GM12878 (cell line): ENCODE measurements around the gene ZCCHC2. TPM values are rescaled to one million over a fixed set of nuclear protein-coding genes. Genes with fewer than 3 reads are reported as not detected.

Experiments
- ATAC-seq: fragments of 200-7000 bp; cut with Tn5 transposase; 3 replicates; pipeline ENCODE4 v1.9.1; 2020; ENCODE audit warnings: mild to moderate bottlenecking, moderate library complexity
- BruUV-seq: library from RNA; stranded (reverse); fragments of 400-500 nt; replicated peaks from 2 replicates; lab custom pipeline; 2021; lab: Mats Ljungman, UMichigan
- CTCF ChIA-PET: fragments of 300-600 bp; sonication (Branson Sonifier 250); formaldehyde crosslinking; extraction: SDS; loops from one replicate; lab custom pipeline; 2021; ENCODE audit warnings: inconsistent platforms; lab: Yijun Ruan, JAX
- POLR2A ChIA-PET: fragments of 350-600 bp; formaldehyde crosslinking; extraction: SDS; loops from one replicate; lab custom pipeline; 2021; ENCODE audit warnings: inconsistent platforms; lab: Charles Lee
- RAD21 ChIA-PET: fragments of 300-600 bp; sonication (Branson Sonifier 250); formaldehyde crosslinking; loops from one replicate; lab custom pipeline; 2023; ENCODE audit warnings: antibody characterized with exemption; ENCODE audit not compliant: unreplicated experiment; lab: Charles Lee
- SMC1A ChIA-PET: fragments of 300-600 bp; sonication (Branson Sonifier 250); formaldehyde crosslinking; loops from one replicate; lab custom pipeline; 2023; ENCODE audit not compliant: unreplicated experiment, uncharacterized antibody; lab: Charles Lee
- DNase-seq: peaks from one replicate; pipeline ENCODE4 v3.0.0-alpha.2; 2011; ENCODE audit warnings: low read depth, low spot score
- FAIRE-seq: peaks from 3 replicates; lab custom pipeline; 2011; peaks lifted over from hg19 to GRCh38; lab: Jason Lieb, UNC
- H2AFZ ChIP-seq: 2 replicates; pipeline ENCODE4 v1.6.0; 2011; ENCODE audit warnings: low read depth, low read length, control low read depth; ENCODE audit not compliant: control insufficient read depth
- H3K27ac ChIP-seq: 2 replicates; pipeline ENCODE4 v1.5.1; 2011; ENCODE audit warnings: control low read depth; ENCODE audit not compliant: control insufficient read depth, insufficient read depth
- H3K27me3 ChIP-seq, 2 experiments: replicated peaks in 1 of 2; 2 replicates each; pipeline versions ENCODE4 v1.6.0 to v1.6.1; 2011; ENCODE audit warnings: low read length in 1 of 2; ENCODE audit not compliant: control insufficient read depth in 2 of 2, insufficient read depth in 2 of 2
- H3K36me3 ChIP-seq, 2 experiments: 2 replicates each; pipeline ENCODE4 v1.5.1; 2011; ENCODE audit warnings: low read length in 1 of 2; ENCODE audit not compliant: control insufficient read depth in 2 of 2, insufficient read depth in 2 of 2
- H3K4me1 ChIP-seq: 2 replicates; pipeline ENCODE4 v1.6.1; 2011; ENCODE audit warnings: mild to moderate bottlenecking, low read length, moderate library complexity, mixed read lengths; ENCODE audit not compliant: control insufficient read depth, insufficient read depth
- H3K4me2 ChIP-seq: 2 replicates; pipeline ENCODE4 v1.6.0; 2011; ENCODE audit warnings: control low read depth; ENCODE audit not compliant: control insufficient read depth, insufficient read depth
- H3K4me3 ChIP-seq: fragments of 200-600 bp; sonication (generic); 2 replicates; pipeline ENCODE4 v1.5.1; 2016
- H3K79me2 ChIP-seq: 2 replicates; pipeline ENCODE4 v1.6.0; 2011; ENCODE audit warnings: low read length; ENCODE audit not compliant: control insufficient read depth, insufficient read depth
- H3K9ac ChIP-seq: 2 replicates; pipeline ENCODE4 v1.8.0; 2011; ENCODE audit warnings: low read length, control low read depth, mixed read lengths; ENCODE audit not compliant: control insufficient read depth, insufficient read depth
- H3K9me3 ChIP-seq: replicated peaks from 3 replicates; pipeline ENCODE4 v1.5.1; 2011; ENCODE audit warnings: mild to moderate bottlenecking, low read length; ENCODE audit not compliant: control insufficient read depth, insufficient read depth
- H4K20me1 ChIP-seq: 2 replicates; pipeline ENCODE4 v1.6.0; 2011; ENCODE audit not compliant: control insufficient read depth, insufficient read depth
- ATF7 ChIP-seq: fragments of 450-650 bp; IDR thresholded peaks from 2 replicates; pipeline ENCODE4 v1.6.1; 2016; ENCODE audit warnings: low read depth, mild to moderate bottlenecking
- CBX5 ChIP-seq: sonication (generic); IDR thresholded peaks from 2 replicates; pipeline ENCODE4 v1.6.1; 2016; ENCODE audit warnings: low read depth, moderate library complexity, mild to moderate bottlenecking, inconsistent platforms
- ESRRA ChIP-seq: IDR thresholded peaks from 2 replicates; pipeline ENCODE4 v1.6.1; 2012; ENCODE audit warnings: mild to moderate bottlenecking, low read length, improper control_type of control experiment
- HCFC1 ChIP-seq: fragments of 150-350 bp; IDR thresholded peaks from 2 replicates; pipeline ENCODE4 v1.6.1; 2014; ENCODE audit warnings: low read length
- IKZF1 ChIP-seq: fragments of 450-650 bp; conservative IDR thresholded peaks from 2 replicates; pipeline ENCODE4 v1.6.1; 2017; ENCODE audit warnings: antibody characterized with exemption, mild to moderate bottlenecking
- MLLT1 ChIP-seq: fragments of 450-650 bp; IDR thresholded peaks from 2 replicates; pipeline ENCODE4 v1.6.1; 2016; ENCODE audit warnings: mild to moderate bottlenecking
- NBN ChIP-seq: fragments of 450-650 bp; IDR thresholded peaks from 2 replicates; pipeline ENCODE4 v1.6.1; 2016
- NFIC ChIP-seq: IDR thresholded peaks from 2 replicates; pipeline ENCODE4 v1.6.1; 2012; ENCODE audit warnings: low read depth, mild to moderate bottlenecking, inconsistent platforms, low read length, moderate library complexity
- NR2C2 ChIP-seq: IDR thresholded peaks from 2 replicates; pipeline ENCODE4 v1.6.1; 2011; ENCODE audit warnings: borderline replicate concordance, low read depth; ENCODE audit not compliant: control insufficient read depth, insufficient read length
- POU2F2 ChIP-seq: IDR thresholded peaks from 3 replicates; pipeline ENCODE4 v1.6.1; 2011; ENCODE audit warnings: low read depth, mild to moderate bottlenecking, low read length, borderline replicate concordance
- RUNX3 ChIP-seq: IDR thresholded peaks from 2 replicates; pipeline ENCODE4 v1.6.1; 2012; ENCODE audit warnings: low read length, inconsistent platforms
- TAF1 ChIP-seq: IDR thresholded peaks from 2 replicates; pipeline ENCODE4 v1.6.1; 2011; ENCODE audit warnings: mild to moderate bottlenecking, low read depth, low read length, borderline replicate concordance
- ZNF622 ChIP-seq: fragments of 450-650 bp; IDR thresholded peaks from 2 replicates; pipeline ENCODE4 v1.6.1; 2017; ENCODE audit warnings: mild to moderate bottlenecking, inconsistent platforms
- WGBS: methylation state at CpG from one replicate; pipeline ENCODE4 v1.1.6; 2016; ENCODE audit warnings: low lambda C conversion rate; ENCODE audit not compliant: insufficient replicate concordance, insufficient coverage; ENCODE audit errors: missing lambda C conversion rate; 5-methylcytosine and 5-hydroxymethylcytosine counted together
- in situ Hi-C: fragments of 300-500 bp; cut with MboI; formaldehyde crosslinking; loops from 9 replicates; pipeline ENCODE4 v1.14.3; 2018; ENCODE audit warnings: mixed read lengths
- intact Hi-C: fragments of 100-400 bp; cut with micrococcal nuclease; formaldehyde crosslinking; loops from one replicate; pipeline ENCODE4 v1.14.2; 2022; ENCODE audit not compliant: unreplicated experiment
- polyA plus RNA-seq, 11 experiments: library from polyadenylated mRNA; depleted of rRNA in 4 of 11; unstranded in 6 of 11; stranded (reverse) in 5 of 11; fragments of >200 nt; fragmentation: Nextera tagmentation in 4 of 11; fragmentation: Illumina TruSeq in 1 of 11; extraction: Ambion mirVana in 4 of 11; extraction: Trizol in 1 of 11; gene quantifications; 1 replicate in 1 of 11; 2 replicates in 10 of 11; pipeline versions ENCODE4 v1.2.1 to v1.2.3, GENCODE V29; 2011 to 2016; ENCODE audit warnings: inconsistent platforms in 2 of 11, missing spikeins in 2 of 11, low read depth in 1 of 11
- total RNA-seq, 4 experiments: library from RNA; depleted of rRNA in 3 of 4; stranded (reverse); fragments of >200 nt in 3 of 4; fragmentation: Illumina TruSeq in 1 of 4; extraction: Trizol in 1 of 4; gene quantifications; 2 replicates each; pipeline versions ENCODE4 v1.2.1 to v1.2.3, GENCODE V29; 2013 to 2021
- TF ChIP-seq, protein P1 (sequence below): IDR thresholded peaks from 2 replicates; pipeline ENCODE4 v1.6.1; 2012; ENCODE audit warnings: low read depth, low read length, improper control_type of control experiment
- TF ChIP-seq, protein P2 (sequence below): fragments of 150-350 bp; IDR thresholded peaks from 2 replicates; pipeline ENCODE4 v1.6.1; 2016; ENCODE audit warnings: low read depth, low read length
- TF ChIP-seq, protein P3 (sequence below): fragments of 450-650 bp; IDR thresholded peaks from 2 replicates; pipeline ENCODE4 v1.6.1; 2018; ENCODE audit warnings: mild to moderate bottlenecking, low read depth, moderate library complexity; ENCODE audit not compliant: partially characterized antibody

The ZCCHC2 gene
- total and polyA plus RNA-seq, 10 of the 15 experiments (the other 5 are each of a cell fraction or from before 2014, with no cell fraction given), result 1.7 to 17.4 (median 8.6) TPM

- no peak overlapping the region for H3K27ac ChIP-seq
- H3K4me3 ChIP-seq, result no peak overlapping the region
- no peaks in the 10 kb centered on the region for H3K36me3 ChIP-seq
- ChIA-PET SMC1A (no interaction called here), CTCF (no interaction called here), RAD21 (no interaction called here), POLR2A (no interaction called here)
- H3K9ac ChIP-seq, result no peak overlapping the region
- intact Hi-C loops (no loop called here), in situ Hi-C loops (no loop called here)
- no TSS peak for BruUV-seq
- 62% methylated on average over 17 of the region's 17 CpGs for WGBS
- peaks cover 1 to 4% of the 10 kb centered on the region in 2 experiments; a peak in 3 of 4 replicates for H3K27me3 ChIP-seq
- H3K4me2 ChIP-seq, result no peak overlapping the region
- DNase-seq, result no peak
- H2AFZ ChIP-seq, result no peak overlapping the region
- H3K79me2 ChIP-seq, result no peaks in the 10 kb centered on the region
- ATAC-seq, result no peak
- H4K20me1 ChIP-seq, result no peaks in the 10 kb centered on the region
- TF ChIP-seq IKZF1 (no peak), MLLT1 (no peak), ESRRA (no peak), NFIC (no peak), POU2F2 (no peak), ZNF622 (no peak), NR2C2 (no peak), TAF1 (no peak), NBN (no peak), RUNX3 (no peak), CBX5 (no peak), HCFC1 (no peak), ATF7 (no peak)
- TF ChIP-seq, protein P1, sequence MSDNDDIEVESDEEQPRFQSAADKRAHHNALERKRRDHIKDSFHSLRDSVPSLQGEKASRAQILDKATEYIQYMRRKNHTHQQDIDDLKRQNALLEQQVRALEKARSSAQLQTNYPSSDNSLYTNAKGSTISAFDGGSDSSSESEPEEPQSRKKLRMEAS, result no peak
- TF ChIP-seq, protein P2, sequence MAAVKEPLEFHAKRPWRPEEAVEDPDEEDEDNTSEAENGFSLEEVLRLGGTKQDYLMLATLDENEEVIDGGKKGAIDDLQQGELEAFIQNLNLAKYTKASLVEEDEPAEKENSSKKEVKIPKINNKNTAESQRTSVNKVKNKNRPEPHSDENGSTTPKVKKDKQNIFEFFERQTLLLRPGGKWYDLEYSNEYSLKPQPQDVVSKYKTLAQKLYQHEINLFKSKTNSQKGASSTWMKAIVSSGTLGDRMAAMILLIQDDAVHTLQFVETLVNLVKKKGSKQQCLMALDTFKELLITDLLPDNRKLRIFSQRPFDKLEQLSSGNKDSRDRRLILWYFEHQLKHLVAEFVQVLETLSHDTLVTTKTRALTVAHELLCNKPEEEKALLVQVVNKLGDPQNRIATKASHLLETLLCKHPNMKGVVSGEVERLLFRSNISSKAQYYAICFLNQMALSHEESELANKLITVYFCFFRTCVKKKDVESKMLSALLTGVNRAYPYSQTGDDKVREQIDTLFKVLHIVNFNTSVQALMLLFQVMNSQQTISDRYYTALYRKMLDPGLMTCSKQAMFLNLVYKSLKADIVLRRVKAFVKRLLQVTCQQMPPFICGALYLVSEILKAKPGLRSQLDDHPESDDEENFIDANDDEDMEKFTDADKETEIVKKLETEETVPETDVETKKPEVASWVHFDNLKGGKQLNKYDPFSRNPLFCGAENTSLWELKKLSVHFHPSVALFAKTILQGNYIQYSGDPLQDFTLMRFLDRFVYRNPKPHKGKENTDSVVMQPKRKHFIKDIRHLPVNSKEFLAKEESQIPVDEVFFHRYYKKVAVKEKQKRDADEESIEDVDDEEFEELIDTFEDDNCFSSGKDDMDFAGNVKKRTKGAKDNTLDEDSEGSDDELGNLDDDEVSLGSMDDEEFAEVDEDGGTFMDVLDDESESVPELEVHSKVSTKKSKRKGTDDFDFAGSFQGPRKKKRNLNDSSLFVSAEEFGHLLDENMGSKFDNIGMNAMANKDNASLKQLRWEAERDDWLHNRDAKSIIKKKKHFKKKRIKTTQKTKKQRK, result no peak
- TF ChIP-seq, protein P3, sequence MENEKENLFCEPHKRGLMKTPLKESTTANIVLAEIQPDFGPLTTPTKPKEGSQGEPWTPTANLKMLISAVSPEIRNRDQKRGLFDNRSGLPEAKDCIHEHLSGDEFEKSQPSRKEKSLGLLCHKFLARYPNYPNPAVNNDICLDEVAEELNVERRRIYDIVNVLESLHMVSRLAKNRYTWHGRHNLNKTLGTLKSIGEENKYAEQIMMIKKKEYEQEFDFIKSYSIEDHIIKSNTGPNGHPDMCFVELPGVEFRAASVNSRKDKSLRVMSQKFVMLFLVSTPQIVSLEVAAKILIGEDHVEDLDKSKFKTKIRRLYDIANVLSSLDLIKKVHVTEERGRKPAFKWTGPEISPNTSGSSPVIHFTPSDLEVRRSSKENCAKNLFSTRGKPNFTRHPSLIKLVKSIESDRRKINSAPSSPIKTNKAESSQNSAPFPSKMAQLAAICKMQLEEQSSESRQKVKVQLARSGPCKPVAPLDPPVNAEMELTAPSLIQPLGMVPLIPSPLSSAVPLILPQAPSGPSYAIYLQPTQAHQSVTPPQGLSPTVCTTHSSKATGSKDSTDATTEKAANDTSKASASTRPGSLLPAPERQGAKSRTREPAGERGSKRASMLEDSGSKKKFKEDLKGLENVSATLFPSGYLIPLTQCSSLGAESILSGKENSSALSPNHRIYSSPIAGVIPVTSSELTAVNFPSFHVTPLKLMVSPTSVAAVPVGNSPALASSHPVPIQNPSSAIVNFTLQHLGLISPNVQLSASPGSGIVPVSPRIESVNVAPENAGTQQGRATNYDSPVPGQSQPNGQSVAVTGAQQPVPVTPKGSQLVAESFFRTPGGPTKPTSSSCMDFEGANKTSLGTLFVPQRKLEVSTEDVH, result no peak
- no peak for FAIRE-seq
- H3K9me3 ChIP-seq, result no peaks in the 10 kb centered on the region; the same call in 2 of the 3 replicates
- no peaks in the 10 kb centered on the region for H3K4me1 ChIP-seq
Observed at GRCh38 chr18:62493033-62493862, 29.6 kb upstream of the ZCCHC2 start.
